ENCODE data around the gene NLGN3.
"Not testable (repeated sequence)": the region's sequence is repeated elsewhere in the genome, so short reads cannot be mapped to it uniquely, and the experiment has no call there.

The NLGN3 gene

GRCh38 chrX:71170660-71171059, 26.0 kb downstream of the NLGN3 start:
- DNase-seq, result no peak

DNA sequence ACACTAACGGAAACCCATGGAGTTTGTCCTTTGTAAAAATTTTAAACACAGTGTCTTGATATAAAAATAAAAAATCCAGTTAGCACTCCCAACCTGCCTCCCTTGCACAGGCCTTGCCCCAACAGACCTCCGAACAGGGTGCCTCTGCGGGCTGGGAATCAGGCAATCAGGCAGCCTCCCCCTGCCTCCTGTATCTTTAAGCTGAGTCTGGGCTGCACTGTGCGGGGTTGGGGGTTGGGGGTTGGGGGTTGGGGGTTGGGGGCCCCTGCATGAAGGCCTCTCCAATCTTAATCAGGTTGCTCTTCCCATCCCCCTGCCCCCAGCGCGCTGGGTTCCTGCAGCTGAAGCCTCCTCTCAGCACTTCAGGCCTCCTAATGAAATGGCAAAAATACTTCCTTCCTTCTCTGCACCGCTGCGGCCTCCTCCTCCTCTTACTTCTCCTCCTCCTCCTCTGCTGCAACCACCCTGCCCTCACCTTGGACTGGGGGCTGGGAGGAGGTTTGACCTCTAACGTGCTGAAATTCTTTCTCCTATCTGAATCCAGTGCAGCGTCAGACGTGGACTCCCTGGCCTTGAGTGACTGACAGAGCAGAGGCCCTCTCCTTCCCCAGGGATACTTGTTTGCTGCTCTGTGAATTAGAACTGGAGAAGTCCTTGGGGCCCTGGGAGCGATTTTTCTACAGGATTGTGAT, 26.6 kb downstream of the NLGN3 start:
- DNase-seq, result no peak

DNA sequence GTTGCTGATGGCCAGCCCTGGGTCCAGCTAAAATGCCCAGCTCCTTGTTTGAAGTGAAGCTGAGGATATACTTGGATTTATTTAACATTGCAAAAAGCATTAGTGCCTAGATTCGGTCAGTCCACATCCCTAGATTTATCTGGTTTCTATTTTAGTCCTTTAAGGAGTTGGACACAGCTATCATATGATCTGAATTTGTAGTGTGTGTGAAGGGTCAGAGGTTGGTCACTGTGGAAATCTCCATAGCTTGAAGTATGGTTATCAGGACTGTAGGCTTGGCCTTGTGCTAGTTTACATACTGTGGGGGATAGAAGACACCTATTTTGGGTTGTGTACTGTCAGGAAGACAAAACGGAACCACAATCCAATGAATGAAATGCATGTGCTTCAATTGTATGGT, 28.8 kb downstream of the NLGN3 start:
- no peak for DNase-seq

DNA sequence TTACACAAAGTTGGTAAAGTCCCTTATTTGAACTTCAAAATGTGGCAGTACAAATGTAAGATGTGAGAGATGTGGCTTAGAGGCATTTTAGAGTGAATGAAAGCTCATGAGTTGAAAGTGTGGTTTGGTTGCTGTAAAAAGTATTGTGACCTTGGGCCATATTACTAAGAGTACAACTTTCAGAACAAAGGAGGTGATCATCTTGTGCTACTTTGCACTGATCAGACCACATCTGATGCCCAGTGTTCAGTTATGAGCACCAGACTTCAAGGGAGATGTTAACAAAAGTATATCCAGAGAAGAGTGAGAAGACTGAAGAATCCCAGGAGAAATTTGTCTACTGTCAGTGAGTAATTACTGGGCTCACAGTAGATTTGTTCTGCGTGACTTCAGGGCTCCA, 30.2 kb downstream of the NLGN3 start:
- no peak for DNase-seq

GRCh38 chrX:71175531-71175930, 30.9 kb downstream of the NLGN3 start:
- DNase-seq, result no peak

DNA sequence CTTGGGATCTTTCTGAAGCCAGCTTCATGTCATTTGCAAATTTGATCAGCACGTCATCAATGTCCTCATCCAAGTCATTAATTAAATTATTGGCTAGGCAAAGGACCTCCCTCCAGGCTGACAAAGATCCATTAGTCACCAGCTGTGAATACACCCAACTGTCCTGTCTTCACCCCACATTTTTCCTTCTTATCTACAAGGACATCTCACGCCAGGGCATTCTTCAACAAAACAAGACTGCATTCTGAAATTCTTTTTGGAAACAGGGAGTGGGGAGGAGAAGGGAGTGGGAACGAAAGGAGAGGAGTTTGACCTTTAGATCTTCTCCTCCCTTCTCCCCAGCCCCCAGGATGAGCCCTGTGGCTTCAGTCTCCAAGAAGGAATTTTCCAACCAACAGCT, 32.7 kb downstream of the NLGN3 start:
- no peak for DNase-seq

DNA sequence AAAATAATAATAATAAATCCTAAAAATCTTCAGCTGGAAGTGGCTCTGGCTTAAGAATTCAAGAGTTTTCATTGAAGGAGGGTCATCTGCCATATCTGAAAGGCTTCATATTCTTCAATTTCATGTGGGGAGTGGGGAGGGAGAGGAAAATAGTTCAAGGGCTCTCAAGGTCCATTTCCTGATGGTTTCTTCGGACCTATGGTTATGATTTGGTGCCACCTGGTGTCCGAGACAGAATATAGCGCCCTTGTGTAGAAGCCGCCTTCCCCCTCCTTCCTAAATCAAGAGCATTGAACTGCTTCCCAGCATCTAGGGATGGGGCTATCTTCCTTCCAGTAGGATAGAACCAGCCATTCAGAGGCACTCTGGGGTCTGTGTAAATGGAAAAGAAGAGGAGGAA, 34.3 kb downstream of the NLGN3 start:
- DNase-seq, result peak; percentile 1

GRCh38 chrX:71180579-71181265, 36.1 kb downstream of the NLGN3 start:
- DNase-seq, result not testable (repeated sequence)

DNA sequence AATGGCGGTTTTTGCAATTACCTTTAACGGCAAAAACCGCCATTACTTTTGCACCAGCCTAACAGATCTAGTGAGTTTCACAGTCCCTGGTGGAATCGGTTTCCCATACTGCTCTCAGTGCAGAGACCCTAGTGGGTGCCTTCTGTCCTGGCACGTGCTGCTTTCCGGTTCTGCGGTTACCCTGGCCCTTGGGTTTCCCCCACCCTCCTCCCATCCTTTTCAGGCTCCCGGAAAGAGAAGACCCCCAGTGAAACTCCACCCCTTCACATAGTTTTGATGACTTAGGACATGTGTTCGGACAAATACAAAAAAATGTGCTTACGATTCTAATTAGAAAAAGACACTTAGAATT, 36.9 kb downstream of the NLGN3 start:
- DNase-seq, result peak; percentile 36

GRCh38 chrX:71181910-71182799, 37.5 kb downstream of the NLGN3 start:
- DNase-seq, result peak; percentile 68

- no peak for DNase-seq
Observed at GRCh38 chrX:71182871-71183270, 38.2 kb downstream of the NLGN3 start.

GRCh38 chrX:71183341-71183740, 38.7 kb downstream of the NLGN3 start:
- DNase-seq, result no peak

DNA sequence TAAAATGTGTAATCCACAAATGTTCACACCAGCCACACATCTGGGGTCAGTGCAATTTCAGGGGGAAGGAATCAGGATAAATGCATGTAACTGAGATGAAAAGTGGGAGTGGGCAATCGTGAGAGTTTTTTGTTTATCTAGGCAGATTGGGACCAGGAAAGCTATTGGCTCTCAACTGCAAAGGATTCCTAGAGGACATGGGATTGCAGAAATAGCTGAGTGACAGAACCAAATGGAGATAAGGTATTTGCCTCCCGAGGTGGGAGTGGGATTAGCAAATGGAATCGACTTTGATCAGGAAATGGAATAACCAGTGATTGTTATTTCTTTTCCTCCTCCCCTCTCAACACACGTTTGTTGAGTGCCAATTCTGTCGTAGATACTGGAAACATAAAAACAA, 39.5 kb downstream of the NLGN3 start:
- no peak for DNase-seq

GRCh38 chrX:71184803-71185495, 40.3 kb downstream of the NLGN3 start:
- no peak for DNase-seq

GRCh38 chrX:71191248-71191647, 46.6 kb downstream of the NLGN3 start:
- no peak for DNase-seq

DNA sequence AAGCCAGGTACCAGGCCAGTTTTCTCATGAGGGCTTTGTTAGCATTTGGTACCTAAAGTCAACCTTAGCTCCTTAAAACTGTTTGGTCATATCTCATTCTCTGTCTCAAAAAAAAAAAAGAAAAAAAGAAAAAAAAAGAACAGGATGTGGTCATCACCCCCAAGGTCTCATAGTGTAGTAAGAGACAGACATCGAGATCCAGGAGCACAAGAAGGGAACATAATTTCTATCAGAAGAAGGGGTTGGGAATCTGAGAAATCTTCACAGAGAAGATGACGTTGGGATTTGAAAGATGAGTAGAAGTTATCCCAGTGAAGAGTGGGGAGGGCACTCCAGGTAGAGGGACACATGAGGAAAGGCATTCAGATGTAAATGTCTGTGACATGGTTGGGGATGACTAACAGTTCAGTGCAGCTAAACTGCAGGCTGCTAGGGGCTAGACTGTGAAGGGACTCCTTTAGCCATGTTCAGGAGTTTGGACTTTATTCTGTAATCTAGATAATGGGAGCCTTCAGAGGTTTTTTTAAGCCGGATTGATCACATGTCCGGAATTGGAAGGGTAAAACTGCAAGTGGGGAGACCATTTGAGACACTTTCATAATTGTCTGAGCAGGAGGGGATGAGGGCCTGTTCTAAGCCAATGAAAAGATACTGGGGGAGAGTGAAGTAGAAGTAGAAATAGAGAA, 51.5 kb downstream of the NLGN3 start:
- no peak for DNase-seq

- no peak for DNase-seq
Observed at GRCh38 chrX:71198066-71198465, 53.4 kb downstream of the NLGN3 start.

- DNase-seq, result no peak
Observed at GRCh38 chrX:71199252-71200008, 54.8 kb downstream of the NLGN3 start.

DNA sequence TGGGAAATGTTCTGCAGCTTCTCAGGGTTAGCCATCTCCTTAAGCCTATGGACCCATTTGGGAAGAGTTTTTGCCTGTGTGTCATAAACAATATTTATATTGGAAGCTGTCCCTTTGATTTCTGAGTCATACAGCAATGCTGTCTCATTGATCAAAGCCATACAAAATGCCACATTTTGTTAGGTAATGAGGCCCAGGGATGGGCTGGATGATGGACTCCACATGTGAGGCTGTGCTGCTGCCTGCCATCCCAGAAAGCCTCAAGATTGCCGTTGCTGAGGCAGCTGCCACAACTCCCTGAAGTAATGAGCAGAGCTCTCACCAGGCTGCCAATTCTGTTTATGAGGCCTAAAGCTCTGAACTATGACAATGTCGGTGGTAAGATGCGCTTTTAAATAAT, 66.2 kb downstream of the NLGN3 start:
- no peak for DNase-seq

DNA sequence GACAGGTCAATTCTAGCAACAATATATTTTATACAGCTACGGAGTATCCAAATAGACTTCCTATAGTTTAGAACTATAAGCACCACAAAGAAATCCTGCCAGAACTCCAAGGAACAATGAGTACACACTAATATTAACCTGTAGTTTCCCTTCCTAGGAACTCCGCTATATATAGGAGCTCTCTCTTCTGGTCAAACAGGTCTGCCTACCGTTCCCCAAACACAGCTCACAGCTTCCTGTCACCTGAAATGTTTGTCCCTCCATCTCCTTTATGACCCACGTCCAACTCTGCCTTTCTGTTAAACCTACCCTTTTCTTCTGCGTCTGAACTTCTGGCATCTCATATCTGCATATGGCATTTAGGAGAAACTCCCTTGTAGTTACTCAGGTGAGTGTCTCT, 67.9 kb downstream of the NLGN3 start:
- no peak for DNase-seq

DNA sequence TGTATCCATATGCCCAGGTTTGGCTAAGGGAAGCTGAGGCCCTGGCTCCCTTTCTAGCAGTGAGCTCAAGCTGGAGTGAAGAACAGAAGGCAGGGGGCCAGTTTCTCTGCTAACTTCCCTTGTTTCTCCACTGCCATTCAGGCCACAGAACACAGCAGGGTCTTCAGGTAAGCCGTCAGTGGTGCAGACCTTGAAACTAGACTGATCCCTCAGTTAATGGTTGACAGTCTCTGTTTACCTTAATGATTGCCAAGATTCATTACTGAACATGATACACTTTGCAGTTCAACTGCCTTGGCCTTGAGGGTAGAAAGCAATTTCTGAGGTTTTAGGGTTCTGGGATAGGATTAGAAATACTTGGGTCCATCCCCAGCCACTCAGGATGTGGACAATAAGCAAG, 69.5 kb downstream of the NLGN3 start:
- DNase-seq, result no peak
